Limb (tissue), 2 donors: ENCODE results near the gene EIF2B1.
A peak's percentile ranks its signal among the peaks of the same experiment; 100 is the strongest.

Source experiments
- DNase-seq, 2 donors: peaks; one replicate each; pipeline ENCODE4 v3.0.0-alpha.2; 2016; ENCODE audit errors: extremely low spot score in 2 of 2

EIF2B1 gene

GRCh38 chr12:123633379-123634141 is at the start of gene EIF2B1, which contains the start of gene GTF2H3:
Gene EIF2B1, minus strand, starts transcription at chr12:123633686. Its CDS starts 129 bp downstream, at chr12:123633557.
Gene GTF2H3, plus strand, starts transcription at chr12:123633829. Its CDS starts 31 bp downstream, at chr12:123633860.
- DNase-seq, result peak; percentile 97 to 99

DNA sequence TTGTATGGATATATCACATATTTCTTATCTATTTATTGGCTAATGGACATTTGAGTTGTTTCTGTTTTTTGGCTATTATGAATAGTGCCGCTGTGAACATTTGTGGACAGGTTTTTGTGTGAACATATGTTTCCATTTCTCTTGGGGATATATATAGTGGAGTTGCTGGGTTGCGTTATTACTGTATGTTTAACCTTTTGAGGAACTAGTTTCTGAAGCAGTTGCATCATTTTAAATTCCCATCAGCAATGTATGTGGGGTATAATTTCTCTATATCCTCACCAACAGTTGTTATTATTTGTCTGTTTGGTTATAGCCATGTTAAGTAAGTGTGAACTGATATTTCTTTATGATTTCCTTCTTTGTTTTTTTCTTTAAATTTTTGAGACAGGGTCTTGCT is 48.1 kb upstream of the EIF2B1 start:
- no peak for DNase-seq

GRCh38 chr12:123678981-123679380 is 45.5 kb upstream of the EIF2B1 start:
- DNase-seq, result no peak

GRCh38 chr12:123676616-123677320 is 43.3 kb upstream of the EIF2B1 start:
- DNase-seq, result no peak

GRCh38 chr12:123675436-123675835 is 42.0 kb upstream of the EIF2B1 start:
- no peak for DNase-seq

- DNase-seq, result no peak
Measured at GRCh38 chr12:123671876-123672275, 38.4 kb upstream of the EIF2B1 start.

DNA sequence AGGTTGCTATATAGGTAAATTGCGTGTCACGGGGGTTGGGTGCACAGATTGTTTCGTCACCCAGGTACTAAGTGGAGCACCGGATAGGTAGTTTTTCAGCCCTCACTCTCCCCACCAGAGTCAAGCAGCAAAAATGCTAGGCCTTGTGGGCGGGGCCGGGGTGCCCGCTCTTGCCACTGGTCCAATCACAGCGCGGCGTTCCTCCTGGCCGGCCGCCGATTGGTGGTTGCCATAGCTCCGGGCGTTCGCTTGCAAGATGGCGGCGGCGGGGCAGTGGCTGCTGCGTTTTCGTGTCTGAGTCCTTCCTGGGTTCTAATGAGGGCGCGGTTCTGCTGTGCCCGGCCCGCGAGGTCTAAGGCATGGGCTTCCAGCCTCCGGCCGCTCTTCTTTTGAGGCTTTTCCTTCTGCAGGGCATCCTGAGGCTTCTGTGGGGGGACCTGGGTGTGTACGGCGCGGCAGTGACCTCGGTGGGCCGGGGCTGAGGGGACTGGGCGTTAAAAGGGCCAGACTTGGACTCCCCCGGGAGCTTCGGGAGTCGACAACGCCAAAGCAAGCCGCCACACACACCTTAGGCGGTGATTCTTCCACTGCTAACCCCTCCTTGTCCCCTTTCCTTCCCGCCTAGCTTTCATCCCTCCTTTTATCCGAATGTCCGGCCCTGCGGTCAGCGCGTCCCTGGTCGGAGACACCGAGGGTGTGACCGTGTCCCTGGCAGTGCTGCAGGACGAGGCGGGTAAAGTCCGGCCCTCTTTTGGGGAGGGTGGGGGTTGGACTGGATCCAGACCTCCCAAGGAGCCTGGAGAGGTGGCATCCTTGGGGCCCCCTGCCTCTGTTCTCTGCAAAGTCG is 37.6 kb upstream of the EIF2B1 start, which contains the start of gene TCTN2:
TSS of gene TCTN2 (plus strand) at position 232 of the 847 bp plus-strand sequence. CDS start at position 360, 128 bp downstream.
- DNase-seq, result peak; percentile 92 to 96

DNA sequence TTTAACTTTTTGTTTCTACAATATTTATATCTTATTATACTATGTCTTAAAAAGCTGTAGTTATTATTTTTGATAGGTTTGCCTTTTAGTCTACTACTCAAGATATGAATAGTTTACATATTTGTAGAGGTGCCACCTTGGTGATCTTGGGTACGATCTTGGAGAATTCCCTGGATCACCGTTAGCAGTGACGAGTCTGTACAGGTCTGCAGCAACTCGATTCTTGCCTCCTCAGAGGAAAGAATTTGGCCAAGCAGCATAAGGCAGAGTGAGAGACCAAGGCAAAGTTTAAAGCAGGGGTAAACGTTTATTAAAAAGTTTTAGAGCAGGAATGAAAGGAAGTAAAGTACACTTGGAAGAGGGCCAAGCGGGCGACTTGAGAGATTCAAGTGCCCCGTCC is 34.3 kb upstream of the EIF2B1 start:
- DNase-seq, result no peak

- DNase-seq, result no peak
Measured at GRCh38 chr12:123659996-123660727, 26.7 kb upstream of the EIF2B1 start.

- no peak for DNase-seq
Measured at GRCh38 chr12:123657211-123657610, 23.7 kb upstream of the EIF2B1 start.

DNA sequence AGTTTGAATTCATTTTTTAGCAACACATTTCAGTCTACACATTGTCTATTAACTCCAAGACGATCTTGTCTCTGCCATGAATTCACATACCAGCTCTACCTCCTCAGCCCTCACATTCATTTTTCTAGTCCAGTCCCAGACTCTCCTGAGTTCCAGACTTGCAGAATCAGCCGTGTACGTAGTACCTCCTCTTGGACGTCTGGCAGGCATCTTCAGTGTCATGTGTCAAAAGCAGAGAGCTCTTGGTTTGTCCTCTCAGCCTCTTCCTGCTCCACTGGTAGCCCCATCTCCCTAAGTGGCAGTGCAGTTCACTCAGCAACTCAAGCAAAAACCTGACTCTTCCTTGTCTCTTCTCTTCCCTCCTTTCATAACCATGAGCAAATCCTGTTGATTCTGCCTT is 22.9 kb upstream of the EIF2B1 start:
- no peak for DNase-seq

DNA sequence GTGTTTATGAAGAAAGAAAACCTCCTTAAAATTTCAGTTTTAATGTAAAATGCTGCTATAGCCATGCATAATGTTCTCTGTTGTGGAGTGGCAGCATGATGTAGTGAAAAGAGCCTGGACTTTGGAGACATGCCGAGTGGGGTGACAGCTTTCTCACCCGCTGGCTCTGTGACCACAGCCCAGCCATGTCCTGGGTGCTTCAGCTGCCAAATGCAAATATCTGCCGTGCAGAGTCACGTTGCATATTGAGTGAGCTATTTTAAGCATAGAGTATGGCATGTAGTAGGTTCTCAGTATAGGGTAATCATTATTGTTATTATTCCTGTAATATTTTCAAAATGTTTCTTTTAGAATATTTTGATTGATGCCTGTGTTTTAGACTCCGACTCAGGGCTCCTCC is 21.9 kb upstream of the EIF2B1 start:
- DNase-seq, result no peak

- no peak for DNase-seq
Measured at GRCh38 chr12:123654129-123654701, 20.7 kb upstream of the EIF2B1 start.

- no peak for DNase-seq
Measured at GRCh38 chr12:123648401-123648800, 14.9 kb upstream of the EIF2B1 start.

- DNase-seq, result no peak
Measured at GRCh38 chr12:123645878-123646277, 12.4 kb upstream of the EIF2B1 start.

- DNase-seq, result no peak
Measured at GRCh38 chr12:123645380-123645779, 11.9 kb upstream of the EIF2B1 start.

DNA sequence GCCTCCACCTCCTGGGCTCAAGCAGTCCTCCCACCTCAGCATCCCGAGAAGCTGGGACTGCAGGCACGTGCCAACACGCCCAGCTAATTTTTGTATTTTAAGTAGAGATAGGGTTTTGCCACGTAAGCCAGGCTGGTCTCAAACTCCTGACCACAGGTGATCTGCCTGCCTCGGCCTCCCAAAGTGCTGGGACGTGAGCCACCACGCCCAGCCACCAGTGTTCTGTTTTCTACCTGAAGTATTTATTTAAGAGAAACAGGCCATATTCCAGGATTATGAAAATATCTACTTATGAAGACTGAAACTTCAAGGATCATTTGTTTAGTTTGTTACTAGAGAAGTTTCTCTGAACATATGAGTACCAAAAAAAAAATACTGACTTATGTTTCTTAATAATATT is 10.4 kb upstream of the EIF2B1 start:
- DNase-seq, result no peak

- DNase-seq, result no peak
Measured at GRCh38 chr12:123634142-123634561, 666 bp upstream of the EIF2B1 start.

GRCh38 chr12:123621619-123622530 is 11.6 kb downstream of the EIF2B1 start:
- DNase-seq, result no peak

GRCh38 chr12:123621101-123621500 is 12.4 kb downstream of the EIF2B1 start:
- DNase-seq, result no peak
